HepG2 (cell line): ENCODE measurements around the gene ADCY10. TPM values are rescaled to one million over a fixed set of nuclear protein-coding genes. Genes with fewer than 3 reads are reported as not detected.
A peak's percentile ranks its signal among the peaks of the same experiment; 100 is the strongest.

Experiments
- BCL3 ChIP-seq: sonication (generic); formaldehyde crosslinking; IDR thresholded peaks from 2 replicates; pipeline ENCODE4 v1.5.1; 2020; ENCODE audit warnings: mild to moderate bottlenecking, missing genetic modification reagents, moderate library complexity
- DZIP1 ChIP-seq: sonication (generic); formaldehyde crosslinking; IDR thresholded peaks from 2 replicates; pipeline ENCODE4 v1.5.0; 2020; ENCODE audit warnings: mild to moderate bottlenecking, missing genetic modification reagents
- GFI1 ChIP-seq: sonication (generic); formaldehyde crosslinking; IDR thresholded peaks from 2 replicates; pipeline ENCODE4 v1.5.0; 2020; ENCODE audit warnings: missing genetic modification reagents, mild to moderate bottlenecking, borderline replicate concordance
- KDM5A ChIP-seq: fragments of 200-600 bp; sonication (generic); IDR thresholded peaks from 2 replicates; pipeline ENCODE4 v1.7.0; 2018; ENCODE audit warnings: antibody characterized with exemption, mild to moderate bottlenecking, low read length, borderline replicate concordance
- NFKB2 ChIP-seq: sonication (generic); formaldehyde crosslinking; IDR thresholded peaks from 2 replicates; pipeline ENCODE4 v1.4.0; 2020; ENCODE audit warnings: missing genetic modification reagents, borderline replicate concordance
- PHB2 ChIP-seq: fragments of 450-650 bp; IDR thresholded peaks from 2 replicates; pipeline ENCODE4 v1.6.1; 2018; ENCODE audit not compliant: partially characterized antibody
- SRSF1 ChIP-seq: fragments of 200-400 bp; formaldehyde crosslinking; optimal IDR thresholded peaks from 2 replicates; pipeline ENCODE3; 2017; ENCODE audit warnings: mild to moderate bottlenecking, low read depth, low read length, moderate library complexity
- THAP9 ChIP-seq: sonication (generic); formaldehyde crosslinking; IDR thresholded peaks from 2 replicates; pipeline ENCODE4; 2020; ENCODE audit warnings: missing genetic modification reagents, mild to moderate bottlenecking, borderline replicate concordance
- ZBTB26 ChIP-seq: IDR thresholded peaks from 2 replicates; pipeline ENCODE4 v1.6.1; 2016; ENCODE audit warnings: missing compliant biosample characterization, missing genetic modification reagents, borderline replicate concordance
- ZEB1 ChIP-seq: IDR thresholded peaks from 2 replicates; pipeline ENCODE4 v1.6.1; 2012; ENCODE audit warnings: mild to moderate bottlenecking, low read depth, inconsistent platforms; ENCODE audit not compliant: insufficient replicate concordance
- ZFYVE20 ChIP-seq: sonication (generic); formaldehyde crosslinking; IDR thresholded peaks from 2 replicates; pipeline ENCODE4 v1.8.0; 2023; ENCODE audit warnings: low read depth, mild to moderate bottlenecking, moderate library complexity, missing genetic modification reagents, borderline replicate concordance
- ZNF343 ChIP-seq: sonication (generic); formaldehyde crosslinking; IDR thresholded peaks from 2 replicates; pipeline ENCODE4 v1.4.0; 2020; ENCODE audit warnings: mild to moderate bottlenecking, missing genetic modification reagents
- ZNF607 ChIP-seq: sonication (generic); formaldehyde crosslinking; IDR thresholded peaks from 2 replicates; pipeline ENCODE4 v1.5.1; 2020; ENCODE audit warnings: missing genetic modification reagents, mild to moderate bottlenecking, borderline replicate concordance
- ZNF746 ChIP-seq: sonication (generic); formaldehyde crosslinking; IDR thresholded peaks from 2 replicates; pipeline ENCODE4 v1.8.0; 2022; ENCODE audit warnings: mild to moderate bottlenecking, missing genetic modification reagents
- ZUFSP ChIP-seq: sonication (generic); formaldehyde crosslinking; IDR thresholded peaks from 2 replicates; pipeline ENCODE4 v1.9.0; 2021; ENCODE audit warnings: missing genetic modification reagents, mild to moderate bottlenecking, borderline replicate concordance
- polyA plus RNA-seq, 8 experiments: library from polyadenylated mRNA; depleted of rRNA in 3 of 8; stranded (reverse) in 7 of 8; unstranded in 1 of 8; fragments of >200 nt; fragmentation: Illumina TruSeq in 4 of 8; extraction: Trizol in 4 of 8; gene quantifications; 2 replicates each; pipeline versions ENCODE4 v1.2.1 to v1.2.3, GENCODE V29; 2011 to 2016; ENCODE audit warnings: low read depth in 4 of 8, missing spikeins in 1 of 8, mixed read lengths in 1 of 8; ENCODE audit not compliant: insufficient read depth in 1 of 8
- total RNA-seq, 5 experiments: library from RNA; depleted of rRNA; stranded (reverse); fragments of >200 nt; fragmentation: Illumina TruSeq; extraction: Trizol; gene quantifications; 2 replicates each; pipeline ENCODE4 v1.2.3, GENCODE V29; 2016; ENCODE audit warnings: low read depth in 1 of 5

The ADCY10 gene
- total and polyA plus RNA-seq, 2 of the 13 experiments (the other 11 are each of a cell fraction or from before 2014, with no cell fraction given), result 0.02 to 0.03 TPM

GRCh38 chr1:167936068-167936929 lies 22.4 kb upstream of the ADCY10 start, which contains the start of gene DCAF6 (continued):
- TF ChIP-seq ZBTB26 (CRISPR knock-in tag) (no peak), SRSF1 (no peak), ZNF607 (peak; percentile 71; the same call in 1 of the 2 replicates), ZFYVE20 (CRISPR knock-in tag) (no peak), GFI1 (no peak), BCL3 (CRISPR knock-in tag) (0 out of 2 replicates have a peak, but pooled peaks have one; percentile 22), PHB2 (no peak), DZIP1 (peak; percentile 82; the same call in 1 of the 2 replicates), ZNF746 (CRISPR knock-in tag) (peak; percentile 81; the same call in 1 of the 2 replicates), ZNF343 (peak; percentile 19; the same call in 1 of the 2 replicates), ZEB1 (no peak), ZUFSP (CRISPR knock-in tag) (no peak), NFKB2 (CRISPR knock-in tag) (no peak), THAP9 (CRISPR knock-in tag) (peak; percentile 98), KDM5A (peak; percentile 91)
